Peyer's patch (tissue), 4 donors: ENCODE data around the gene RAB44. TPM values are rescaled to one million over a fixed set of nuclear protein-coding genes. Genes with fewer than 3 reads are reported as not detected.
A peak's percentile ranks its signal among the peaks of the same experiment; 100 is the strongest.

Experiments
- DNase-seq, 3 donors: peaks; one replicate each; pipeline ENCODE4 v3.0.0-alpha.2; 2017 to 2019
- H3K27ac ChIP-seq, 4 donors: fragments of 200-600 bp; sonication (generic); one replicate each; pipeline ENCODE4 v1.5.1; 2016 to 2019
- H3K27me3 ChIP-seq, 2 donors: fragments of 200-600 bp; sonication (generic); one replicate each; pipeline ENCODE4 v1.5.1; 2019
- H3K36me3 ChIP-seq, 3 donors: fragments of 200-600 bp; sonication (generic); one replicate each; pipeline ENCODE4 v1.5.1; 2016 to 2019
- H3K4me1 ChIP-seq, 4 donors: fragments of 200-600 bp; sonication (generic); one replicate each; pipeline ENCODE4 v1.5.1; 2016 to 2019
- H3K4me3 ChIP-seq, 4 donors: fragments of 200-600 bp; sonication (generic); 1 replicate in 3 of 4; 2 replicates in 1 of 4; pipeline ENCODE4 v1.5.1; 2016 to 2019; ENCODE audit warnings: mild to moderate bottlenecking in 1 of 4
- H3K9me3 ChIP-seq, 4 donors: fragments of 200-600 bp; sonication (generic); one replicate each; pipeline ENCODE4 v1.5.1; 2016 to 2019; ENCODE audit warnings: mild to moderate bottlenecking in 1 of 4
- POLR2A ChIP-seq, 2 donors: fragments of 450-650 bp; IDR thresholded peaks; one replicate each; pipeline ENCODE4 v1.5.1; 2017; ENCODE audit warnings: antibody characterized with exemption in 2 of 2, mild to moderate bottlenecking in 2 of 2, moderate library complexity in 2 of 2
- total RNA-seq, 4 donors: library from RNA; depleted of rRNA; stranded (reverse); fragments of >200 nt; gene quantifications; one replicate each; pipeline ENCODE4 v1.1.0, GENCODE V29; 2016
- TF ChIP-seq, protein P1 (sequence below), 6 experiments: fragments of 450-650 bp in 4 of 6; fragments of 200-600 bp in 2 of 6; sonication (generic) in 1 of 6; IDR thresholded peaks; one replicate each; pipeline ENCODE4 v1.5.1; 2017 to 2019; ENCODE audit warnings: antibody characterized with exemption in 6 of 6, mild to moderate bottlenecking in 3 of 6, moderate library complexity in 1 of 6

The RAB44 gene
- total RNA-seq, 4 donors from 2014 or later: 0.47 to 3.3 (median 0.80) TPM

DNA sequence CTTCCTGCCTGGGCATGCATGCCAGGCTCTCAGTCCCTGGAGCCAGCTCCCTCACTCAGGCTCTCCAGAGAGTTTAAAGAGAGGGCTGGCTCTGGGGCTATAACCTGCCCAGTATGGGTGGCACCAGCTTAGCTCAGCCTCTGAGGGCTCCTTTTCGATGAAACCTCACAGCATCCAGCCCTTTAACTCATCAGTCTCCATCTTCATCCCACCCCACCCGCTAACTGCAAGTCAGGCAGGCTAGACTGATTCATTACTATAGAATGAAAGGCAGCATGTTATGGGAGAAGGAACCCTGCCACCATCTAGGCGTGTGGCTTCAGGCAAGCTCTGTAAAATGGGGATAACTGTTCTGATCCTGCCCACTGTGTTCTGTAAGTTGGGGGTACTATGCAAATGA lies 53.5 kb downstream of the RAB44 start:
- no peaks in the 10 kb centered on the region for H3K27me3 ChIP-seq
- no peak for DNase-seq
- peaks cover 0 to 3% (median 0%) of the 10 kb centered on the region in 4 donors for H3K9me3 ChIP-seq
- H3K36me3 ChIP-seq: no peaks in the 10 kb centered on the region
- no peak overlapping the region for H3K4me3 ChIP-seq
- H3K27ac ChIP-seq: peak overlapping the region in 2 of 4 donors; percentile 83 to 94
- TF ChIP-seq POLR2A (IDR thresholded peaks at IDR 0.05): no peak
- TF ChIP-seq, protein P1, sequence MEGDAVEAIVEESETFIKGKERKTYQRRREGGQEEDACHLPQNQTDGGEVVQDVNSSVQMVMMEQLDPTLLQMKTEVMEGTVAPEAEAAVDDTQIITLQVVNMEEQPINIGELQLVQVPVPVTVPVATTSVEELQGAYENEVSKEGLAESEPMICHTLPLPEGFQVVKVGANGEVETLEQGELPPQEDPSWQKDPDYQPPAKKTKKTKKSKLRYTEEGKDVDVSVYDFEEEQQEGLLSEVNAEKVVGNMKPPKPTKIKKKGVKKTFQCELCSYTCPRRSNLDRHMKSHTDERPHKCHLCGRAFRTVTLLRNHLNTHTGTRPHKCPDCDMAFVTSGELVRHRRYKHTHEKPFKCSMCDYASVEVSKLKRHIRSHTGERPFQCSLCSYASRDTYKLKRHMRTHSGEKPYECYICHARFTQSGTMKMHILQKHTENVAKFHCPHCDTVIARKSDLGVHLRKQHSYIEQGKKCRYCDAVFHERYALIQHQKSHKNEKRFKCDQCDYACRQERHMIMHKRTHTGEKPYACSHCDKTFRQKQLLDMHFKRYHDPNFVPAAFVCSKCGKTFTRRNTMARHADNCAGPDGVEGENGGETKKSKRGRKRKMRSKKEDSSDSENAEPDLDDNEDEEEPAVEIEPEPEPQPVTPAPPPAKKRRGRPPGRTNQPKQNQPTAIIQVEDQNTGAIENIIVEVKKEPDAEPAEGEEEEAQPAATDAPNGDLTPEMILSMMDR (IDR thresholded peaks at IDR 0.05): no peak
- H3K4me1 ChIP-seq: peaks cover 10 to 34% (median 27%) of the 10 kb centered on the region in 4 donors

DNA sequence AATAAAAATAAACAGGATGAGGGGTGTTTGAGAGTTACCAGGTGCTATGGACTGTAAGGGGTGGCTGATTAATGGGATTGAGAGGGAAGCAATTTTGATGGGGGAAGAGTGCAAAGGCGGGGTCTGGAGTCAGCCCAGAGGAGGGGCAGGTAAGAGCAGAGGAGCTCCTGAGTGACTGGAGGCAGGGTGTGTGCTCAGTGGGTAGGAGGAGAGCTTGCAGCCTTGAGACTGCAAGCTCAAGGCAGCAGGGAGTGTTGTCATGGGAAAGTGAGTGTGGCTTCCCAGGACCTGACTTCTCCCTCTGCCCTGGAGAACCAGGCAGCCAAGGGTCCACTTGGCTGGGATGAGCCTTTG lies 54.2 kb downstream of the RAB44 start:
- H3K4me1 ChIP-seq: peaks cover 10 to 36% (median 27%) of the 10 kb centered on the region in 4 donors
- TF ChIP-seq POLR2A (IDR thresholded peaks at IDR 0.05): peak in 1 of 2 donors; percentile 15
- TF ChIP-seq, protein P1 (IDR thresholded peaks at IDR 0.05): no peak
- no peak for DNase-seq

DNA sequence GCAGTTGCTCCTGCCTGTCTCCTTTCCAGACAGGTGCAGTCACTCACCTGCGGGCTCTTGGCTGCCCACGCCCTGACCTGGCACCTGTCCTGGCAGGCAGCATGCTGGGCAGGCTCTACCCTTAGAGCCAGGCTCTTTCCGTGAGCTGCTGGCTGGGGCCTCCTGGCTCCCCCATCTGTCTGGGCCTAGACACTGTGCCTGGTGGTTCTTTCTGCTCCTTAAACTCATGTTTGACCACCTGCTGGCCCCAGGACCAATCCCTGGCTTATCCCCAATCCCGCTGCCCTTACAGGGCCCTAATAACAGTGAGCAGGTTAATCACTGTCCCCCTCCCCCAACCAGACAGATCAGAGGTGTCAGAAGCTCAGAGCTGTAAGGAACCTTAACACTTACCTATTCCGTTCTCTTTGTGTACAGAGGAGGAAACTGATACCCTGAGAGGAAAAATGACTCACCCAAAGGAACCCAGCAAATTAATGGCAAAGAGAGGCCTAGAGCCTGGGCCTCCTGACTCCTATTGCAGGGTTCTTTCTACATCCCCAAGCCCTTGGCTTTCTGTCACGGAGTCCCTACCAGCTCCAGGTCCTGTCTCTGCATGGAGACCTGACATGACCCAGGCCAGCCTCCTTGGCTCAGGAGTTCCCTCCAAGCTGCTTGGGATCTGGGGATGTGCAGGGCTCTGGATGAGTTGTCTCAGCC lies 54.7 kb downstream of the RAB44 start:
- Histone ChIP-seq H3K4me3 (no peak overlapping the region), H3K36me3 (no peaks in the 10 kb centered on the region), H3K27ac (peak overlapping the region; percentile 59 to 94 (median 80)), H3K27me3 (no peaks in the 10 kb centered on the region), H3K4me1 (peaks cover 10 to 36% (median 27%) of the 10 kb centered on the region in 4 donors), H3K9me3 (peaks cover 0 to 3% (median 0%) of the 10 kb centered on the region in 4 donors)
- peak in 1 of 2 donors; percentile 3 for TF ChIP-seq POLR2A (IDR thresholded peaks at IDR 0.05)
- TF ChIP-seq, protein P1 (IDR thresholded peaks at IDR 0.05): no peak
- DNase-seq: peak in 2 of 3 donors; percentile 77 to 80

More for the DNA sequence above, 54.2 kb downstream of the RAB44 start:
- Histone ChIP-seq H3K4me3 (no peak overlapping the region), H3K9me3 (peaks cover 0 to 3% (median 0%) of the 10 kb centered on the region in 4 donors), H3K36me3 (no peaks in the 10 kb centered on the region), H3K27ac (peak overlapping the region; percentile 59 to 94 (median 80)), H3K27me3 (no peaks in the 10 kb centered on the region)

DNA sequence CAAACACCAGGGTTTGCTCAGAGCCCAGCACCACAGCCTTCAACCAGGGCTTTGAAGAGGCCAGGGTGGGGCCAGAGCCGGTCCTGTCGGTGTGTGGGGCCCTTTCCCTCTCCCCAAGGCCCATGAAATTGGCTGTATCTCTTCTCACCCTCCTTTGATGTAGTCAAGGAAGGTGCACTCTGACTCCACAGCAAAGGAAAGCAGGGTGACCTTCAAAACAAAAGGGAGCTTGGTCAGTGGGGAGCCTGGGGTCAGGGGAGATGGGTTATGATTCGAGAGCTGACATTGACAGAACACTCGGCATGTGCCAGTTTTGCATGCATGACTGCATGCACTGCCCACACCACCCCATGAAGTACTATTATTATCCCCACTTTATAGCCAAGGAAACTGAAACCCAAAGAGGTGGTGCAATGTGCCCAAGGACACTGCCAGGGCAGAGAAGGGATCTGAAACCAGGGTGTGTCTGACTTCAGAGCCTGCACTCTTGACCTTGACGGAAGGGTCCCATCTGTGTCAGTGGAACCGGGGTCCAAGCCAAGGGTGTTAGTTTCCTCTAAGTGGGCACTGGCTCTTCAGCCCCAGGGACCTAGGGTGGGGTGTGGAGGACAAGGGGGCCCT lies 55.4 kb downstream of the RAB44 start:
- Histone ChIP-seq H3K36me3 (no peaks in the 10 kb centered on the region), H3K27me3 (no peaks in the 10 kb centered on the region), H3K4me1 (peaks cover 10 to 37% (median 29%) of the 10 kb centered on the region in 4 donors), H3K27ac (peak overlapping the region; percentile 71 to 94 (median 80)), H3K4me3 (no peak overlapping the region), H3K9me3 (peaks cover 0 to 3% (median 0%) of the 10 kb centered on the region in 4 donors)
- no peak for TF ChIP-seq POLR2A (IDR thresholded peaks at IDR 0.05)
- TF ChIP-seq, protein P1 (IDR thresholded peaks at IDR 0.05): no peak
- peak; percentile 67 to 85 (median 68) for DNase-seq

DNA sequence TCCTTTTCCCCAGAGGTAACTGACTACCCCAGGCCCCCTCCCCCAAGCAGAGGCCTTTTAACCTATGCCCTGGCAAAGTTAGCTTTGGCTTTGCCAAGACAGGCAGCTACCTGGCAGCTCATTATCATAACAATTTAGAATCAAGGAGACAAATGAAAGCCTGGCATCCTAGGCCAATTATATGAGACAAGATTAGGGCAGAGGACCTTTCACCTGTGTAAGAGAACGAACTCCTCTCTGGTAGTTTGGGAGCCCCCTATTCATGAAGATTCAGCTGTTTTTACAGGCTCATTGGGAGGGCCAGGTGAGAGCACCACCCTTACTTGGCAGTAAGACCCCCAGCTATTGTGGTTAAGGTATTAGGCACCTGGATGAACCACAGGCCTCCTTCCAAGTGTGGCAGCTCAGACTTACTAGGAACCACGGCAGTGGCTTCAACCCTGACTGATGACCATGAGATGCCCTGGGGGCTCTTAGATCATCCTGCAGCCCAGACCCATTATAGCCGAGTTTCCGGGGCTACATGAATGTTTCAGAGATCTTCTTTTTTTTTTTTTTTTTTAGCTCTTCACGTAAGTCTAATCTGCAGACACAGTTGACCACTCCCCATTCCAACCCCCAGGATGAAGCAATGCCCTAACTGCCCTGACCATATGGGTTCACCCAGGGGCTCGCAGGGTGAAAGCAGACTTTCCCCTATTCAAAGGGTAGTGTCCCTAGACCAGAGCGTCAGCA lies 56.2 kb downstream of the RAB44 start:
- H3K4me3 ChIP-seq: no peak overlapping the region
- no peaks in the 10 kb centered on the region for H3K9me3 ChIP-seq
- no peak for DNase-seq
- H3K4me1 ChIP-seq: peaks cover 10 to 38% (median 29%) of the 10 kb centered on the region in 4 donors
- no peaks in the 10 kb centered on the region for H3K27me3 ChIP-seq
- H3K36me3 ChIP-seq: no peaks in the 10 kb centered on the region
- TF ChIP-seq, protein P1 (IDR thresholded peaks at IDR 0.05): no peak
- TF ChIP-seq POLR2A (IDR thresholded peaks at IDR 0.05): no peak
- peak overlapping the region; percentile 71 to 94 (median 80) for H3K27ac ChIP-seq
